ENCODE measurements around the gene KDM1B.

The KDM1B gene

GRCh38 chr6:18265787-18266522, 110.7 kb downstream of the KDM1B start:
- no peak for DNase-seq (ENCODE audit: low read depth)
- no peak overlapping the region for H3K4me3 ChIP-seq (ENCODE audit: low read depth, low read length)

GRCh38 chr6:18266523-18266912, 111.3 kb downstream of the KDM1B start:
- no peak overlapping the region for H3K4me3 ChIP-seq (ENCODE audit: low read depth, low read length)
- no peak for TF ChIP-seq CTCF (IDR thresholded peaks at IDR 0.05; ENCODE audit: control insufficient read depth, extremely low read depth, insufficient read depth)
- no peak for DNase-seq (ENCODE audit: low read depth)

More at GRCh38 chr6:18265787-18266522, 110.7 kb downstream of the KDM1B start:
- no peak for TF ChIP-seq CTCF (IDR thresholded peaks at IDR 0.05; ENCODE audit: control insufficient read depth, extremely low read depth, insufficient read depth)

DNA sequence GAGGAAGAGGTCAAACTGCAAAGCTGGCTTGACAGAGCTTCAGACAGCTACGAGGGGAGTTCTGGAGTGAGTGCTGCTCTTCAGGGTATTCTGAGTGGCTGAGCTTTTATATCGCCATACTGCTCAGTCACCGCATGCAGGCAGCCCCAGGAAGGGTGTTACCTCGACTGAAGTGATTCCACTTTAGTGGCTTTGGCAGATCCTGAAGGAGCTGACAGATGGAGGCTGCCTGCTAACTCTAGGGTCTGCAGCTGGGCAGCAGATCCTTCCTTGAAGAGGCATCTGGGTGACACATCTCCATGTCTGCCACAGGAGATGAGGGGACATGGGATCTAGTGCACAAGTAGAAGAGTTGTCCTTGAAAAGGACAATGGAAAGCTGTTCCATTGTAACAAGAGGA, 112.8 kb downstream of the KDM1B start:
- no peak for DNase-seq (ENCODE audit: low read depth)
- no peak for TF ChIP-seq CTCF (IDR thresholded peaks at IDR 0.05; ENCODE audit: control insufficient read depth, extremely low read depth, insufficient read depth)
- H3K4me3 ChIP-seq (ENCODE audit: low read depth, low read length): no peak overlapping the region

GRCh38 chr6:18269253-18269652, 114.0 kb downstream of the KDM1B start:
- DNase-seq (ENCODE audit: low read depth): no peak
- no peak for TF ChIP-seq CTCF (IDR thresholded peaks at IDR 0.05; ENCODE audit: control insufficient read depth, extremely low read depth, insufficient read depth)
- no peak overlapping the region for H3K4me3 ChIP-seq (ENCODE audit: low read depth, low read length)

- TF ChIP-seq CTCF (IDR thresholded peaks at IDR 0.05; ENCODE audit: control insufficient read depth, extremely low read depth, insufficient read depth): no peak
- H3K4me3 ChIP-seq (ENCODE audit: low read depth, low read length): no peak overlapping the region
- DNase-seq (ENCODE audit: low read depth): no peak
These were observed 114.5 kb downstream of the KDM1B start for GRCh38 chr6:18269717-18270116.

GRCh38 chr6:18270216-18270615, 115.0 kb downstream of the KDM1B start:
- no peak for DNase-seq (ENCODE audit: low read depth)
- TF ChIP-seq CTCF (IDR thresholded peaks at IDR 0.05; ENCODE audit: control insufficient read depth, extremely low read depth, insufficient read depth): no peak
- no peak overlapping the region for H3K4me3 ChIP-seq (ENCODE audit: low read depth, low read length)

Data from LNCaP clone FGC (cell line).